ENCODE measurements around the gene PNKD.

The PNKD gene

DNA sequence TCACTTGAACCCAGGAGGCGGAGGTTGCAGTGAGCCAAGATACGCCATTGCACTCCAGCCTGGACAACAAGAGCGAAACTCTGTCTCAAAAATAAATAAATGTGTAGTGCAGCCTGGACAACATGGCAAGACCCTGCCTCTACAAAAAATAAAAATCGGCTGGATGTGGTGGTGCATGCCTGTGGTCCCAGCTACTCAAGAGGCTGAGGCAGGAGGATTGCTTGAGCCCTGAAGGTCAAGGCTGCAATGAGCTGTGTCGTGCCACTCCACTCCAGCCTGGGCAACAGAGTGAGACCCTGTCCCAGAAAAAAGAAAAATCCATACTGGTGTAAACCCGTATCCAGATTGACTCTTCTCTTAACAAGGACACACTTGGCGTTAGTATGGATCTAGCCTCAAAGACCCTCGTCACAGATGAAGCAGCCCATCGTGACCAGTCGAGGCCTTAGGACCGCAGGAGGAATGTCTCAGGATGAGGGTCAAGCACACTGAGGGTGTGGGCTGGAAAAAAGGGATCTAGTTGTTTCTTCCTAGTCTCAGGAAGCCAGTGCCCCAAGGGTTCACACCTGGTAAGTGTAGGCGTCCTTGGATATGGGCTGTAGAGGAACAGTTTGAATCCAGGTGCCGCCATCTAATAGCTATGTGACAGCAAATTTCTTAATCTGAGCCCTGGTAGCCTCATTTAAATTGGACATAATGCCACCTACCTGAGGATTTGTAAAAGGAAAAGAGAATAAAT lies 13.5 kb upstream of the PNKD start:
- Histone ChIP-seq H3K27ac (no peak overlapping the region), H3K36me3 (peaks cover 41 to 53% (median 51%) of the 10 kb centered on the region in 3 donors), H3K4me3 (no peak overlapping the region), H3K4me1 (peaks cover 0 to 33% (median 21%) of the 10 kb centered on the region in 4 donors), H3K27me3 (no peaks in the 10 kb centered on the region), H3K9me3 (no peaks in the 10 kb centered on the region)
- peak in 1 of 2 donors; percentile 53 for DNase-seq
- TF ChIP-seq, protein P1, sequence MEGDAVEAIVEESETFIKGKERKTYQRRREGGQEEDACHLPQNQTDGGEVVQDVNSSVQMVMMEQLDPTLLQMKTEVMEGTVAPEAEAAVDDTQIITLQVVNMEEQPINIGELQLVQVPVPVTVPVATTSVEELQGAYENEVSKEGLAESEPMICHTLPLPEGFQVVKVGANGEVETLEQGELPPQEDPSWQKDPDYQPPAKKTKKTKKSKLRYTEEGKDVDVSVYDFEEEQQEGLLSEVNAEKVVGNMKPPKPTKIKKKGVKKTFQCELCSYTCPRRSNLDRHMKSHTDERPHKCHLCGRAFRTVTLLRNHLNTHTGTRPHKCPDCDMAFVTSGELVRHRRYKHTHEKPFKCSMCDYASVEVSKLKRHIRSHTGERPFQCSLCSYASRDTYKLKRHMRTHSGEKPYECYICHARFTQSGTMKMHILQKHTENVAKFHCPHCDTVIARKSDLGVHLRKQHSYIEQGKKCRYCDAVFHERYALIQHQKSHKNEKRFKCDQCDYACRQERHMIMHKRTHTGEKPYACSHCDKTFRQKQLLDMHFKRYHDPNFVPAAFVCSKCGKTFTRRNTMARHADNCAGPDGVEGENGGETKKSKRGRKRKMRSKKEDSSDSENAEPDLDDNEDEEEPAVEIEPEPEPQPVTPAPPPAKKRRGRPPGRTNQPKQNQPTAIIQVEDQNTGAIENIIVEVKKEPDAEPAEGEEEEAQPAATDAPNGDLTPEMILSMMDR (IDR thresholded peaks at IDR 0.05) = no peak
- intact Hi-C loops (cut with DNase I; ENCODE audit: low total_unique reads) = loop anchor here (10.0 kb wide), 1 partner anchor 632 kb away; no protein-coding TSS in a partner anchor

DNA sequence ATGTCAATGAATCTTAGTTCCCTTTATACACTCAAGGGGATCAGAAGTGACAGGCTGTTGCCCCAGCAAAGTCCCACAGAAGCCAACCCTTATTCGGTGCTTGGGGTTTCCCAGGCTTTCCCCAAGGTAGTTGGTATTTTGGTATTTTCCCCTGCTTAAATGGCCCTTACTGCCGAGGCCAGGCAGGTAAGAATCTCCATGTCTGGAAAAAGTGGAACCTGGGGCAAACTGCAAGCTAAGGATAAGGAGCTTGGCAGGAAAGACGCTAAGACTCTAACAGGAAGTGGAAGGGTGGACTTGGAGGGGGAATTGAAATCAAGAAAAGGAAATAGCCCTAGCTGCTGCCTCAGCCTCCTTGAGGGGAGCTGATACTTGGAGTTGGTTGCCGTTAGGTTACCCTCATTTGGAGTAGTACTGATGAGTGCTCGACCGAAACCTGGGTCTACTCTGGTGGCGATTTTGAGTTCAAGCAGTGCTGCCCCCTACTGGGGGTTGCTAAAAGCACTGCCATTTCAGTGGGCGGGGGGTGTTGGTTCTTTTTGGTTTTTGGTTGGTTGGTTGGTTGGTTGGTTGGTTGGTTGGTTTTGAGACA lies 12.8 kb upstream of the PNKD start:
- DNase-seq = peak in 1 of 2 donors; percentile 65
- Histone ChIP-seq H3K4me3 (no peak overlapping the region), H3K27me3 (no peaks in the 10 kb centered on the region), H3K4me1 (peaks cover 0 to 36% (median 22%) of the 10 kb centered on the region in 4 donors), H3K27ac (peak overlapping the region in 1 of 2 donors; percentile 1), H3K9me3 (no peaks in the 10 kb centered on the region), H3K36me3 (peaks cover 34 to 50% (median 44%) of the 10 kb centered on the region in 3 donors)
- TF ChIP-seq, protein P1 (IDR thresholded peaks at IDR 0.05) = peak; percentile 26 to 36
- intact Hi-C loops (cut with DNase I; ENCODE audit: low total_unique reads) = loop anchor here (10.0 kb wide), 1 partner anchor 633 kb away; no protein-coding TSS in a partner anchor

DNA sequence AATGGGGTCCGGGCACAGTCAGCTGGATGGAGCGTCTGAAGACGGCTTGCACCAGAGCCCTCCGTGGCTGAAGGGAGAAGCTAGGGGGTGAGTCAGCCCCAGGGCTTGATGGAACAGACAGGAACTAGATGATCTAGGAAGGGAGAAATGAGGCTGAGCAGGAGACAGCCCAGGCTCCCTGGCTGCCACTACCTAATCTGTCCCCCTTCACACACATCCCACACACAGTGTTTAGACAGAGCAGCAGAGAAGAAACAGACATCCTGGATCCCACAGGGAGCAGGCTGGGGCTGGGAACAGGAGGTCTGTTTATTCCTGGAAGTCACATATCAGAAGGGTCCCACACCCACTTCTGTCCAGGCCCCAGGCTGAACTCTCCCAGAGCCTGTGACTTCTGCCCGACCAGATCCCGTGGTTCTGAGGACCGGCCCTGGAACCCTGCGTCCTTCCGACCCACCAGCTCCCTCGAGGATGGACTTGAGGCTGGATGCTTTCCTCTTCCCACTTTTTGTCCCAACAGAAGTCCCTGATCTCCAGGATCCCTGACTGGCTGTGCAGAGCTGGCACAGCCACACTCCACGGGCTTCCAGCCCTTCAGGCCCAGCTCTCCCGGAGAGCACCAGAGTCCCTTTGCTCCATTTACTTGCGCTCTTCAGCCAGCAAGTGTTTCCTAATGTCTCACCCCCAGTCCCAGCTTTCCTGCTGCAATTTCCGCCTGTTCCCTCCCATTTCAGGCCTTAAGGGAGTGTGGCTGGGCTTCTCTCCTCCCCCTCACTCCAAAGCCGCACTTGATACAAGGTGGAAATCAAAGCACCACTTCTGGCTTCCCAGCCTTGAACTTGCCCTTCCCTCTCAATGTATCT lies 11.0 kb upstream of the PNKD start:
- intact Hi-C loops (cut with DNase I; ENCODE audit: low total_unique reads) = loop anchor here (10.0 kb wide), 1 partner anchor 635 kb away; no protein-coding TSS in a partner anchor
- peaks cover 15 to 50% (median 40%) of the 10 kb centered on the region in 3 donors for H3K36me3 ChIP-seq

DNA sequence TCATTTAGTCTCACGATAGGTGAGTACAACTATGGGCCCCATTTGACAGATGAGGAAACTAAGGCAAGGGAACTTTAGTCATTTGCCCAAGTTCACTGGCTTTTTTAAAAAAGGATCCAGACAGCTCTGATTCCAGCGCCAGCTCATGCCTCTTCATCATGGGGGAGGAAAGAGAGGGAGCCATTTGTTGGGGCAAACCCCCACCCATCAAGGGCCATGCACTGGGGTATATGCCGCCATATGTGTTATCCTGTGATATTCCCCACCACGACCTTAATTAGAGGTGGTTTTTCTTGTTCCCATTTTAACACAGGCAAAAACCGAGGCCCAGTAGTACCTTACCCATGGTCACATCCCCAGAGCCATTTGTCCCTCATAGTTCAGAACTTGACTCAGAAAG lies 10.2 kb upstream of the PNKD start:
- Histone ChIP-seq H3K4me1 (peaks cover 0 to 47% (median 30%) of the 10 kb centered on the region in 4 donors), H3K27ac (peak overlapping the region; percentile 52 to 62), H3K9me3 (no peaks in the 10 kb centered on the region), H3K36me3 (peaks cover 15 to 50% (median 40%) of the 10 kb centered on the region in 3 donors), H3K27me3 (no peaks in the 10 kb centered on the region), H3K4me3 (no peak overlapping the region)
- DNase-seq = no peak
- TF ChIP-seq, protein P1 (IDR thresholded peaks at IDR 0.05) = no peak
- intact Hi-C loops (cut with DNase I; ENCODE audit: low total_unique reads) = loop anchor here (10.0 kb wide), 1 partner anchor 45 kb away; the partner anchor contains the start of gene ARPC2

More for the DNA sequence above, 11.0 kb upstream of the PNKD start:
- no peak overlapping the region for H3K4me3 ChIP-seq
- no peaks in the 10 kb centered on the region for H3K9me3 ChIP-seq
- TF ChIP-seq, protein P1 (IDR thresholded peaks at IDR 0.05) = no peak
- no peaks in the 10 kb centered on the region for H3K27me3 ChIP-seq
- peak; percentile 73 to 79 for DNase-seq
- peaks cover 0 to 47% (median 30%) of the 10 kb centered on the region in 4 donors for H3K4me1 ChIP-seq
- H3K27ac ChIP-seq = peak overlapping the region; percentile 52 to 62

Measured in tibial artery (tissue), 4 donors.